Ureter (tissue), 1 donor: Measurements from ENCODE around the gene ZNF550. TPM values are rescaled to one million over a fixed set of nuclear protein-coding genes. Genes with fewer than 3 reads are reported as not detected.
A peak's percentile ranks its signal among the peaks of the same experiment; 100 is the strongest.
"Not testable (repeated sequence)": the region's sequence is repeated elsewhere in the genome, so short reads cannot be mapped to it uniquely, and the experiment has no call there.

Source experiments
- DNase-seq: peaks from one replicate; pipeline ENCODE4 v3.0.0-alpha.2; 2020; ENCODE audit warnings: low spot score
- total RNA-seq: library from RNA; stranded (reverse); gene quantifications from one replicate; pipeline ENCODE4 v1.2.4, GENCODE V29; 2023
- donor health status: DM: yes; HTN: yes; CAD: no.

ZNF550 gene
- total RNA-seq, 1 donor from 2014 or later = 16.4 TPM

DNA sequence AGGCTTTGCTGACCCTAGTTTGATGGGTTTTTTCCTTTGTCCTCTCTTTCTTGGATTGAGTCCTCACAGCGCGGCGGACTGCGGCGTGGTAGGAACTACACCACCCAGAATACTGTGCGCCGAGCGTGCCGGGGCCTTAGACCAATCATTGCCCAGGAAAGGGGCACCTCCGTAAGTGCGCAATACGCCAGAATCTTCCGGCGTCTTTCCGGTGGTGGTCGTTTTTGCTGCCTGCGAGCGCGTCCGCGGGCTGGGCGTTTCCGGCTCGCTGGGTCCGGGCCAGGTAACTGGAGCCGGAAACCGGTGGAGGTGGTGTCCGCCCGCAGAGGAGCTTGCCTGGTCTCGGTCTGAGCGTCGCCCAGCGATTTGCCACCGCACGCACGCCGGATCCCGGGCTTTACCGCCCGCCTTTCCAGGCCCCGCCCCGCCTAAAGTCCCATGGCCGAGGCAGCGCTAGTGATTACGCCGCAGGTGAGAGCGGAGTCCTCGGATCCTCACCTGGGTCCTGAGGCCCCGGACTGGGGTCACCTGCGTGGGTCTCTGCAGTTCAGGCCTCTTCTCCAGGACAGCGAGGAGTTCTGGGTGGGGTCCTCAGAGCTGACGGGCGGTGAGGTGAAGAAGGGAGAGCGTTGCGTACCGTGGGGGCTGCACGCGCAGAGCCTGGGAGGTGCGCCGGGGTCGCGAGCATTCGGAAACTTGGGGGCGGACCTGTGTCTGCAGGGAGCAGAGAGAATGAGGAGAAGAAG, 32.4 kb downstream of the ZNF550 start, which contains the start of gene ZNF549:
ZNF549 (plus strand) TSS at position 221 of the 746 bp plus-strand sequence; CDS start at position 439, 218 bp downstream.
- peak; percentile 90 for DNase-seq

DNA sequence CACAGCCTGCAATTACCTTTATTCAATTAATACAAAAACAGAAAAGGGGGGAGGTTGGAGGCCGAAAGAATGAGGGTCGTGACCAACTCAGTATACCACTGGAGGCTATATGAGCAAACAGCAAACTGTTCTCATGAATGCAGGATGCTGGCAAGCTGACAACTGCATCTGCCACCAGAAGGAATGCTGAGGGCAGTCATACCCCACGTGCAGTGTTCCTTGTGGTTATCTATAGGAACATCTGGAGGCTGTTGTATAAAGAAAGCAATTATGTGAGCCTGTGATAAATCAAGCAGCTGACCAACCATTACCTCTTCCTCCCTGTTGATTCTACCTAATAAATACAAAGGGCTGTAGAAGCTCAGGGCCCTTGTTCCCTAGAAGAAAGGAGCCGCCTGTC, 41.6 kb downstream of the ZNF550 start:
- not testable (repeated sequence) for DNase-seq

DNA sequence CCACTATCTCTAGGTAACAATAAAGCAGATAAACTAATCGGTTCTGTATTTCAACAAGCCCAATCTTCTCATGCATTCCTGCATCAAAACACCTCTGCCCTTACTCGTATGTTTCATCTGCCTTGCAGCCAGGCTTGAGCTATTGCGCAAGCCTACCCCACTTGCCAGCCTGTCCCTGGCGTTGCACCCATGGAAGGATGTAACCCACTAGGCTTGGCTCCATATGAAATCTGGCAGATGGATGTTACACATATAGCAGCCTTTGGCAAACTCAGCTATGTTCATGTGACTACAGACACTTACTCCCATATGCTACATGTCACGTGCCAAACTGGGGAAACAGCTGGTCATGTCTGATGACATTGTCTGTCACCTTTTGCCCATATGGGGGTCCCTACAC, 44.4 kb downstream of the ZNF550 start:
- DNase-seq = no peak

DNA sequence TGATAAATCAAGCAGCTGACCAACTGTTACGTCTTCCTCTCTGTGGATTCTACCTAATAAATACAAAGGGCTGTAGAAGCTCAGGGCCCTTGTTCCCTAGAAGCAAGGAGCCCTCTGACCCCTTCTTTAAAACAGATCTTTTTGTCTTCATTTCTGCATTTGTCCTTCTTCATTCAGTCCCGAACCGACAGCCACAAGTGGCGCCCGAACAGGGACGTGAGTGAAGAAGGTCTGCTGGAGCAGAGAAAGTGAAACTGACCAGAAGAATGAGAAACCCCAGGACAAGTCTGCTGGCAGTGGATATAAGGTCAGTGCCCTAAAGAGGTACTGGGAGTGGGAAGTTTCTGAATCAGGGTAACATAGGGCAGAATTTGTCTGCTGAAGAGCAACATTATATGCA, 46.8 kb downstream of the ZNF550 start:
- no peak for DNase-seq

DNA sequence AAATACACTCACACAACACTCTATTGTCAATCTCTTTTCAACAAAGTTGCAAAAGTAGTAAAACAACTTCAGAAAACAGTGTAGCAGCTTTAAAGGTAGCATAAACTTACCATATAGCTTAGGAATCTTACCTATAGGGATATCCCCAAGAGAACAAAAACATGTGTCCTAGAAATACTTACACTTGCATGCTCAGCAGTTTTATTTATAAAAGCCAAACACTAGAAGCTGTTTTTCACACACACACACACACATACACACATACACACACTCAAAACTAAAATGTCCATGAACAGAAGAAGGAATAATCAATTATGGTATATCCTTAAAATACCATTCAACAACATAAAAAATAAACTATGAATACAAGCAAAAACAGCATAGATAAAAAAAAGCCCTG, 48.2 kb downstream of the ZNF550 start:
- DNase-seq = no peak

DNA sequence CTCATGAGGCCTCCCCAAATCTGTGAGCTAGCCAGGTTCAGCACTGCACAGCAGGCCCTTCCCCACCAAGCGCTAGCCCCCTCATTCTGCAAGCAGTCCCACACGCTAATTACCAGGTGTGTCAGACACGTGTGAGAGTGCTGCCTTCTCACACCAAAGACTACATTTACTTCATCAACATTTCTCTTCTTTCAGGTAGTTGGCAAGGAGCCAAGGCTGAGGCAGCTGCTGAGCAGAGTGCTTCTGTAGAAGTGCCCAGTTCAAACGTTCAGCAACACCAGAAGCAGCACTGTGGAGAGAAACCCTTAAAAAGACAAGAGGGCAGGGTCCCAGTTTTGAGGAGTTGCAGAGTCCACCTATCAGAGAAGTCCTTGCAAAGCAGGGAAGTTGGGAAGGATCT, 53.5 kb downstream of the ZNF550 start:
- no peak for DNase-seq

DNA sequence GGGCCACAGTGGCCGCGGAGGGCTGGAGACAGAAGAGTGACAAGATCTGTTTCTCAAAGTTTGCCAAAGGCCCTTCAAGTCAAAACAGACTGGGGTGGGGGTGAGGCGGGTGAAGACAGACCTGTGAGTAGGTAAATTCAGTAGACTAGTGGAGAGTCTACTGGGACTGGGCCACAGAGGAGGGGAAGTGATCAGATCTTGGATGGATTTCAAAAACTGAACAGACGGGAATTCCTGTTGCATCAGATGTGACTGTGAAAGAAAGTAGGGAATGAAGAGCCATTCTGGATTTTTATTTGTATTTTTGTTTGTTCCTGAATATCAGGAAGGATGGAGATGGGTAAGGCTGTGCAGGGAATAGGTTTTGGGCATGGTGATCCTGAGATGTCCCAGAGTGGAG, 59.3 kb downstream of the ZNF550 start:
- not testable (repeated sequence) for DNase-seq

DNA sequence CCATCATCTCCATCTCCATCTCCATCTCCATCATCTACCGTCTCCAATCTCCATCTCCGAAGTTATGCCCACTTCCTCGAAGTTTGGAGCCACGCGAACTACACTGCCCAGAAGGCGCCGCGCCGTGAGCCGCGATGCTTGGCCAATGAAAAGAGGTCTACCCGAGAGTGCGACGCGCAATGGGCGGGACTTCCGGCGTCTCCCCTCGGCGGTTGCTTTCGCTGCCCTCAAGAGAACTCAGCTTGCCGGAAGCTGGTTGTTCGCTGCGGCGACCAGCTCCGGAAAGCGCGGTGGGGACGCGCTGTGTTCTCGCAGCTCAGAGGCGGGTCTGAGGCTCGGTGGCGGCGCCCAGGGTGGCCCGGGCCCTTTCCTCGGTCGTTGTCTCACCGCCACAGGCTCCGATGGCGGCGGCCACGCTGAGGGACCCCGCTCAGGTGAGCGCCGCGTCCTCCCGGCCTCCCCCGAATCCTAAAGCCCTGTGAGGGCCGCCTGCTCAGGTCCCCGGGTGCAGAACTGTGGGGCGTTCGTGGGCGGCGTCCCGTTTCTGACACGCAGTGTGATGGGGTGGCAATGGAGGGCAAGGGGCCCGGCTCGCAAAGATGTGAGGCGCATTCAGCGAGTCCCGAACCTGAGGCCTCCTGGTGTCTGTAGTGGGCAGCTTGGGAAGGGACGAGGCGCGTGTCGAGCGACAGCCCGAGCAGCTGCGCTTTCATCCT, 59.8 kb downstream of the ZNF550 start, which contains the start of gene ZNF773:
ZNF773 (plus strand) TSS at position 259 of the 716 bp plus-strand sequence; CDS start at position 402, 143 bp downstream.
- peak; percentile 96 for DNase-seq

DNA sequence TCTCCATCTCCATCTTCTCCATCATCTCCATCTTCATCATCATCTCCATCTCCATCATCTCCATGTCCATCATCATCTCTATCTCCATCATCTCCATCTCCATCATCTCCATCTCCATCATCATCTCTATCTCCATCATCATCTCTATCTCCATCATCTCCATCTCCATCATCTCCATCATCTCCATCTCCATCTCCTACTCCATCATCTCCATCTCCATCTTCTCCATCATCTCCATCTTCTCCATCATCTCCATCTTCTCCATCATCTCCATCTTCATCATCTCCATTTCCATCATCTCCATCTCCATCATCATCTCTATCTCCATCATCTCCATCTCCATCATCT, 60.4 kb downstream of the ZNF550 start:
- not testable (repeated sequence) for DNase-seq

DNA sequence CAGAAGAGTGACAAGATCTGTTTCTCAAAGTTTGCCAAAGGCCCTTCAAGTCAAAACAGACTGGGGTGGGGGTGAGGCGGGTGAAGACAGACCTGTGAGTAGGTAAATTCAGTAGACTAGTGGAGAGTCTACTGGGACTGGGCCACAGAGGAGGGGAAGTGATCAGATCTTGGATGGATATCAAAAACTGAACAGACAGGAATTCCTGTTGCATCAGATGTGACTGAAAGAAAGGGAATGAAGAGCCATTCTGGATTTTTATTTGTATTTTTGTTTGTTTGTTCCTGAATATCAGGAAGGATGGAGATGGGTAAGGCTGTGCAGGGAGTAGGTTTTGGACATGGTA, 71.4 kb downstream of the ZNF550 start:
- not testable (repeated sequence) for DNase-seq

DNA sequence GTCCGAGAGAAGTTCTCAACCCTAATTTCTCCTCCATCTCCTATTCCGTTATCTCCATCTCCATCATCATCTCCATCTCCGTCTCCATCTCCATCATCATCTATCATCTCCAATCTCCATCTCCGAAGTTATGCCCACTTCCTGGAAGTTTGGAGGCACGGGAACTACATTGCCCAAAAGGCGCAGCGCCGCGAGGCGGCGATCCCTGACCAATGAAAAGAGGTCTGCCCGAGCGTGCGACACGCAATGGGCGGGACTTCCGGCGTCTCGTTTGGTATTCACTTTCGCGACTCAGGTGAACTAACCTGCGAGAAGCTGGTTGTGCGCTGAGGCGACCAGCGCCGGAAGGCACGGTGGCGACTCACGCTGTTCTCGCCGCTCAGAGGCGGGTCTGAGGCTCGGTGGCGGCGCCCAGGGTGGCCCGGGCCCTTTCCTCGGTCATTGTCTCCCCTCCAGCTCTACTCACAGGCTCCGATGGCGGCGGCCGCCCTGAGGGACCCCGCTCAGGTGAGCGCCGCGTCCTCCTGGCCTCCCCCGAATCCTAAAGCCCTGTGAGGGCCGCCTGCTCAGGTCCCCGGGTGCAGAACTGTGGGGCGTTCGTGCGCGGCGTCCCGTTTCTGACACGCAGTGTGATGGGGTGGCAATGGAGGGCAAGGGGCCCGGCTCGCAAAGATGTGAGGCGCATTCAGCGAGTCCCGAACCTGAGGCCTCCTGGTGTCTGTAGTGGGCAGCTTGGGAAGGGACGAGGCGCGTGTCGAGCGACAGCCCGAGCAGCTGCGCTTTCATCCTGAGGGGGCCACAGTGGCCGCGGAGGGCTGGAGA, 72.0 kb downstream of the ZNF550 start, which contains the start of gene ZNF419:
ZNF419 (plus strand) TSS at position 274 of the 822 bp plus-strand sequence; CDS start at position 475, 201 bp downstream.
- DNase-seq = peak; percentile 94

Other genes with a start within 250 kb of the ZNF550 start
- 11.7 TPM for gene ZNF543, start 239.4 kb downstream of the ZNF550 start, total RNA-seq
- gene ZNF304, start 208.6 kb downstream of the ZNF550 start, total RNA-seq = 13.6 TPM
- gene TRAPPC2B, start 196.3 kb downstream of the ZNF550 start, total RNA-seq = 7.6 TPM
- 4.5 TPM for gene ZNF547, start 196.3 kb downstream of the ZNF550 start, total RNA-seq
- gene ZNF548, start 170.0 kb downstream of the ZNF550 start, total RNA-seq = 23.8 TPM
- 20.3 TPM for gene ZNF17, start 148.7 kb downstream of the ZNF550 start, total RNA-seq
- gene ZNF749, start 124.5 kb downstream of the ZNF550 start, total RNA-seq = 20.5 TPM
- gene VN1R1, start 102.7 kb downstream of the ZNF550 start, total RNA-seq = 1.4 TPM
- 16.9 TPM for gene ZNF772, start 82.3 kb downstream of the ZNF550 start, total RNA-seq
- 18.5 TPM for gene ZNF419, start 72.1 kb downstream of the ZNF550 start, total RNA-seq
- 12.2 TPM for gene ZNF773, start 59.9 kb downstream of the ZNF550 start, total RNA-seq
- 12.2 TPM for gene ZNF549, start 32.5 kb downstream of the ZNF550 start, total RNA-seq
- gene ZNF416, start 19.0 kb upstream of the ZNF550 start, total RNA-seq = 8.6 TPM
- 8.1 TPM for gene ZIK1, start 24.3 kb upstream of the ZNF550 start, total RNA-seq
- 5.3 TPM for gene ZNF530, start 40.0 kb upstream of the ZNF550 start, total RNA-seq
- gene ZNF134, start 54.4 kb upstream of the ZNF550 start, total RNA-seq = 25.0 TPM
- 29.7 TPM for gene ZNF211, start 73.3 kb upstream of the ZNF550 start, total RNA-seq
- gene ZSCAN4, start 109.1 kb upstream of the ZNF550 start, total RNA-seq = 1.7 TPM
- gene ZNF551, start 122.1 kb upstream of the ZNF550 start, total RNA-seq = 21.5 TPM
- 14.2 TPM for gene ZNF154, start 149.3 kb upstream of the ZNF550 start, total RNA-seq
- gene ZNF671, start 167.8 kb upstream of the ZNF550 start, total RNA-seq = 10.9 TPM
- 22.2 TPM for gene ZNF776, start 187.0 kb upstream of the ZNF550 start, total RNA-seq
- gene ZNF586, start 209.8 kb upstream of the ZNF550 start, total RNA-seq = 31.6 TPM